GM18499 (cell line): ENCODE data around the gene BEAN1.
"Not testable (repeated sequence)": the region's sequence is repeated elsewhere in the genome, so short reads cannot be mapped to it uniquely, and the experiment has no call there.

Source experiments
- ATAC-seq: cut with Tn5 transposase; IDR thresholded peaks from one replicate; pipeline ENCODE4 v1.9.1; 2021; ENCODE audit warnings: moderate number of reproducible peaks; ENCODE audit not compliant: insufficient read depth, unreplicated experiment

BEAN1 gene

DNA sequence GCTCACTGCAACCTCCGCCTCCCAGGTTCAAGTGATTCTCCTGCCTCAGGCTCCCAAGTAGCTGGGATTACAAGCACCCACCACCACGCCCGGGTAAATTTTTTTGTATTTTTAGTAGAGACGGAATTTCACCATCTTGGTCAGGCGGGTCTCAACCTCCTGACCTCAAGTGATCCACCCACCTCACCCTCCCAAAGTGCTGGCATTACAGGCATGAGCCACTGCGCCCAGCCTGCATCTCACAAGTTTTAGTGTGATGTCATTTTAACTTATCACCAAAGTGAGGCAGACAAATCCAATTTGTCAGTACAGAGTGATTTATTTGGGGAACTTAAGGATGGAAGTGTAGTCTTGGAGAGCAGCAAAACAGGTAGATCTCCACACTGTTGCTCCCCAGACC is 39.5 kb downstream of the BEAN1 start:
- ATAC-seq = not testable (repeated sequence)

DNA sequence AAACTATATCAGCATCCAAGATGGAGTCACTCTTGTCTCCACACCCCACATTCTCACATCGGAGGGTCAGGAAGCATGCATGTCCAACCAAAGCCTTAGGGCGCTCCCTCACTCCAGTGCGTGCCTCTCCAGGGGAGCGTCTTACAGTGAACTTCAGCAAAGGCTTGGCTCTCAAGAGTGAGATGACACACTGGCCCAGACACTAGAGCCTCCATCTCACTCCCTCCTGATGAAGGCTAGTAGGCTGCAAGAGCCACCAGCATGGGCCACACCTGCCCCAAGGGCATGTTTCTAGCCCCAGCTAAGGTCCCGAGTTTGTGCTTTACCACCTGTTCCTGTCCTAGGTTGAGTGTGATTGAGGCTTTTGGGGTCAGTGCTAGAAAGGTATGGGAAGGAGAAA is 40.5 kb downstream of the BEAN1 start:
- ATAC-seq = no peak

DNA sequence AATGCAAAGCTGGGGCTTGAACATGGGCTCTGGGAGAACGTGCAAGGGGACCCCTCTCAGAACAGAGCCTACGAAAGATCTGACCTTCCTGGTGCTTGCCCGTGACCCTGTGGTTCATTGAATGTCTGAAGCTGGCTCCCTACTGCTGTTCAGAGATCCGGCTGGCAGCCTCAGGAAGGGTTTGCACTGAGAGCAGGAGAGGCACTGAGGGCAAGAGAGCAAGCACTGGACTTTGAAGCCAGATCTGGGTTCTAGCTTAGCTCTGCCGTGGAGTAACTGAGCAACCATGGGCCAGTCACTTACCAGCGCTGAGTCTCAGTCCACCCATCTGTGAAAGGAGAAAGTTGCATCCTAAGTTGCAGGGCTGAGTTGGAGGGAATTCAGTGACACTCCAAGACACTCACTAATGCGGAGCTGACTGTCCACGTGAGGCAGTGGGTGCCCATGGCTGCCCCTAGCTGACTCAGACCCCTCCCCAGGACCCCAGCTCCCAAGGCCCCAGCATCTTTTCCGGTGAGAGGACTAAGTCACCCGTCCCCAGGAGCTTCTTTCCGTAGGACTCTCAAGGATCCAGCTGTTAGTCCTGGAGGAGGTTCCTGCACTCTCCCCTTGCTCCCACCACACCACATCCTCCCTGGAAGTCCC is 41.3 kb downstream of the BEAN1 start:
- no peak for ATAC-seq

- ATAC-seq = no peak
These were observed 42.3 kb downstream of the BEAN1 start for GRCh38 chr16:66469291-66469946.

DNA sequence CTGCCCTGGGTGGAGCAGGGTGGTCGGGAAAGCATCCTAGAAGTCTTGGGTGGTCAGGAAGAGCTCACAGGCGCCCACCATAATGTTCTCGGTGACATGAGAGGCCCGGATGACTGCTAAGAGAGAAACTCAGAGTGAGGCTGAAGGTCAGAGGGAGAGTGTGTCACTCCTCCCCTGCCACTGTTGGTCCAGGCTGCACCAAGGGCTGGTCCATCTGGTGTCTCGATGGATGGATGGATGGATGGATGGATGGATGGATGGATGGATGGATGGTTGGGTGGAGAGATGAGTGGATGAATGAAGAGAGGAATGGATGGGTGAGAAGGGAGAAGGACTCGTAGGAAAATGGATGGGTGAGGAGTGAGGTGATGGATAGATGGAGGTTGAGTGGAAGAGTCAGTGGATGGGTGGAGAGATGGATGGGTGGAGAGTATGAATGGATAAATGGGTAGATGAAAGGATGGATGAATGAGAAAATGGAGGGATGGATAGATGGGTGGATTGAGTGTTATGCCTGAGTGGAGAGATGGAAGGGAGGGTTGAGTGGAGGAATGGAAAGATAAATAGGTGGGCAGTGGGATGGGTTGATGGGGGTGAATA is 43.0 kb downstream of the BEAN1 start:
- no peak for ATAC-seq

- no peak for ATAC-seq
These were observed 43.5 kb downstream of the BEAN1 start for GRCh38 chr16:66470556-66470955.

DNA sequence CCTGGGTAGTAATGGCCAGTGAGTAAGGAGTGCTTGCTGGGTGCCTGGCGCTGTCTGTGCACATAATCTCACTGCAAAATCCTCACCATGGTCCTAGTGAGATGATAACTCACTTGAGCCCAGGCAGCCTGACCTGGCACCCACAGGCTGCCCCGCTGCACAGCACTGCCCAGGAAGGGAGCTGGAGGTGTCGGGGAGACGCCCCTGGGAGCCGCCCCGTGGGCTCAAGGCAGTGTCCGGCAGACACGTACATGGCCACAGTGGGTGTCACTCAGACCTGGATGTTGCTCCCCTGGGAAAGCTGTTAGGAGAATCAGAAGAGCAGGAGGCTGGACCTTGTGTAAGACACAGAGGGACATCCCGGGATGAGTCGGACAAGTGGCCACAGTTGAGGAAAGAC is 44.2 kb downstream of the BEAN1 start:
- no peak for ATAC-seq

DNA sequence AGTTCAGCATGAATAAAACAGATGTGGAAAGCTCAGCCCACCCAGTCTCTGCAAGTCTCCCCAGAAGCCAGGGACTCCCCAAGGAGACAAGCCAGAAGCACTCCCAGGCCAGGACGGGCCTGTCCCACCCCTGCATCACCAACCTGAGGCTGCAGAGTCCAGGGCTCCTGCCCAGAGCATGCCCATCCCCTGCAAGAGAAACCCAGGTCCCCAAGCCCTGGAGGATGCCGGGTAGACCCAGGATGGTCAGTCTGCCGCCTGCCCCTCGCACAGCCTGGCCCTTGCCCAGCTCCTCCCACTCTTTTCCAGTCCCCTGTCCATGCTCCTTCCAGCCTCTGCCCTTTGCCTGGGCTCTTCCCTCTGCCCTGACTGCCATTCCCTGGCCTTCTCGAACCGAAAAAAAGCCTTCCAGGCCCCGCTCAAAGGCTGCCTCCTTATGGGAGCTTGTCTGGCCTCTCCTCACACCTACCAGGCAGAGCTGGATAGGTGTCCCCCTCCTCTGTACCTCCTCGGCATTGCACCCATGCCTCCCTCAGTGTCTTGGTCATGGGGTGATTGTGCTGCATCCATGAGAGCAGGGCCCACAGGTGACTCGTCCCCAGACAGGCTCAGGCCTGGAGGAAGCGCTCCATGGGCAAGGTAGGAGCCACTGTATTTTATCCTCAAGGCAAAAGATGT is 44.8 kb downstream of the BEAN1 start:
- ATAC-seq = no peak

- no peak for ATAC-seq
These were observed 46.0 kb downstream of the BEAN1 start for GRCh38 chr16:66473051-66473571.

GRCh38 chr16:66473654-66474519 is 46.8 kb downstream of the BEAN1 start:
- no peak for ATAC-seq

DNA sequence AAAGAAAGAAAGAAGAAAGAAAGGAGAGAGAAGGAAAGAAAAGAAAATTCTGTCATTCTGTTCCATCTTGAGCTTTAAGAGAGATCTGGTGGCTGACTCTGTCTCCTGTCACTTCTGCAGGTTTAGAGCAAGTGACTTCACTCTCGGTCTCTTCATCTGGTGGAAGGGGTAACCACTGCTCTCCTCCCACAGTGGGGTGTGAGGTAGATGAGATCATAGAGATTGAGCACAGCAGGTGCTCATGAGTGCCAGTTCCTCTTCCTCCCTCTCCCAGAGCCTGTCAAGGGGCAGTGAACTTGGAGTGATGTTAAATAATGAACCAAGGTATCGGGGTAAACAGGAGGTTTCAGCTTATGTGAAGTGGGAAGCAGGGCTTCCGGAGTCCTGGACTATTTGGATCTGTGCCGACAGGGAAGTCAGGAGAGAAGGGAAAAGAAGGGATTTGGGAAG is 47.7 kb downstream of the BEAN1 start:
- ATAC-seq = peak; percentile 89

DNA sequence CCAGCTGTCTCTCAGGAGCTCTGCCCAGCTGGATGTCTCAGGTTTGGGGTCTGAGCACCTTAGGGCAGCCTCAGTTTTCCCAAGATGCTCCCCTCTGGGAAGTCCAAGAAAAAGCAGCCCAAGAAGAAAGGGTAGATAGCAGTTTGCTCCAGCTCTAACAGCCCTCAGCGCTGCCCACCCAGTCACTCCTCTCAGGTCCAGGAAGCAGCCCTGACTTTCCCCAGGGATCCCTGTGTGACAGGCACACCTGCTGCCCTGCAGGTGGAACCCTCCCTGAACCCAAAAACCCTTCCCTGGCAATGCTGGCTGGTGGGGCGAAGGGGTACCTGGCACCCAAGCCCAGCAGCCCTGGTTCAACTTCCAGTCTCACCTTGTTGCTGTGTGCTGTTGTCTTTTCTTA is 48.1 kb downstream of the BEAN1 start:
- no peak for ATAC-seq

GRCh38 chr16:66476328-66477027 is 49.4 kb downstream of the BEAN1 start:
- ATAC-seq = no peak

GRCh38 chr16:66477028-66477515 is 50.0 kb downstream of the BEAN1 start:
- ATAC-seq = no peak

DNA sequence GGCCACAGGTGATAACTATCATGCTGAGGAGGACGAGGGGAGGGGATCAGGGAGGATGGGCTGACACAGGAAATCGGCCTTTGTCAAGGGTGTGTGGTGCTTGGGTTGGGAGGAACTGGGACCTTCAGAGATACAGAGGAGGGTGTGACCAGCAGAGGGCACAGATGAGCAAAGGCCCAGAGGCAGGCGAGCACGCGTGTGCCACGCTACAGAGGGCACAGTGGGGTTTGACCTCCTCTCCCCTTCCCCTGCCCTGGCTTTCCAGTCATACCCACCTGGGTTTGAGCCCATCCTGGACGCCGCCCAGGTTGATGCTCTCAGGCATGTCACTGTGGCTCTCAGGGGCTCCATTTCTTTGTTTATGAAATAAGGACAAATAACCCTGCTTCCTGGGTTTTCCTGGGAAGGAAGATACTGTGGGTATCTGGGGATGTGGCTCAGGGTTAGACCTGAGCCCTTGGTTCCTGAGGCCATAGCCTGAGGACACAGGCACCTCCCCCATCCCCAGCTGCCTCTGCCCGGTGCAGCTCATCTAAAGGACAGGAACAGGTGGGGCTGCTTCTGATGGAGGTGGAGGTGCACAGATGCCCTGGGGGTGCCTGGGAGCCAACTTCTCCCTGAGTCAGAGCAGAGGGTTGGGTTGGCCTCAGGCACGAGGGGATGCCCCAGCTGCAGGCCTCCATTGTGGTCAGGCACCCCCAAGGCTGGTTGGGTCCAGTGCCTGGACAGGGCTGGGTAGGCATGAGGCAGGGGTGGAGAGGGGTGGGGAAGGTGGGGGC is 51.8 kb downstream of the BEAN1 start:
- ATAC-seq = peak; percentile 53

GRCh38 chr16:66479661-66480264 is 52.7 kb downstream of the BEAN1 start:
- no peak for ATAC-seq

DNA sequence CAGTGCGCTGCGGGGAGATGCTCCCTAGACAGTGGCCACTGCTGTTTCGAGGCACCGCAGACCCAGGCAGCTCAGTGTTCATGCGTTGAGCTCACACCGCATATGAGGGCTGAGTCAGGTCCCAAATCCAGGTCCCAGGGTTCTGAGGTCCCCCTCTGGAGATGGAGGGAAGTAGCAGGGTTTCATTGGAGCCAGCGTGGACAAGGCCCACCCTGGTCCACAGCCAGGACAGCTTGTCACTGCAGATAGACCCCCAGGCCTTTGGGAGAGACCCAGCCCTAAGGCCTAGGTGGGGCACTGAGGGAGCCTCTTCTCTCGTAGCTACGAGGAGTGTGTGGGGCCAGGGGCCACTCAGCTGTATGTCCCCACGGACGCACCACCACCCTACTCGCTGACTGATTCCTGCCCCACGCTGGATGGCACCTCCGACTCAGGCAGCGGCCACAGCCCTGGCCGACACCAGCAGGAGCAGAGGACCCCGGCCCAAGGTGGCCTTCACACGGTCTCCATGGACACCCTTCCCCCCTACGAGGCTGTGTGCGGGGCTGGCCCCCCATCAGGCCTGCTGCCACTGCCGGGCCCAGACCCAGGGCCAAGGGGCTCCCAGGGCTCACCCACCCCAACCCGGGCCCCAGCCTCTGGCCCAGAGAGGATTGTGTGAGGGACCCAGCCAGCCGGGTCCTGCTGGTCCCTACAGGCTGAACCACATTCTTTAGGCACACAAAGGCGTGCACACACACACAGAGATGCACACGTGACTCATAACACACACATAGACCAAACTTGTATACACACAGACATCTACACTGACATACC is 53.4 kb downstream of the BEAN1 start:
- no peak for ATAC-seq
